HEK293 (cell line): ENCODE measurements around the gene CAB39.
A peak's percentile ranks its signal among the peaks of the same experiment; 100 is the strongest.

Experiments used
- CTCF ChIA-PET: fragments of 350-600 bp; formaldehyde crosslinking; extraction: SDS; loops from one replicate; lab custom pipeline; 2021; ENCODE audit warnings: antibody characterized with exemption; lab: Yijun Ruan, JAX
- POLR2A ChIA-PET: fragments of 300-600 bp; formaldehyde crosslinking; extraction: SDS; loops from one replicate; lab custom pipeline; 2020; ENCODE audit warnings: antibody characterized with exemption, inconsistent platforms; lab: Yijun Ruan, JAX
- H3K27ac ChIP-seq: fragments of 200-500 bp; sonication (Bioruptor generic); 2 replicates; pipeline ENCODE4 v1.5.1; 2014; ENCODE audit warnings: low read depth, low read length, control low read depth, inconsistent platforms; ENCODE audit errors: extremely low read depth
- H3K36me3 ChIP-seq, 2 experiments: fragments of 200-500 bp in 1 of 2; sonication (Bioruptor generic) in 1 of 2; 1 replicate in 1 of 2; 2 replicates in 1 of 2; pipeline ENCODE4 v1.5.1; 2014 to 2017; ENCODE audit warnings: inconsistent platforms in 2 of 2, low read length in 2 of 2; ENCODE audit not compliant: control insufficient read depth in 2 of 2, insufficient read depth in 1 of 2
- H3K4me1 ChIP-seq: fragments of 200-500 bp; sonication (Bioruptor generic); 2 replicates; pipeline ENCODE4 v1.5.1; 2014; ENCODE audit warnings: mild to moderate bottlenecking, low read length, inconsistent platforms; ENCODE audit not compliant: control insufficient read depth, insufficient read depth
- H3K4me3 ChIP-seq: 2 replicates; pipeline ENCODE4 v1.5.1; 2011; ENCODE audit warnings: low read depth, mild to moderate bottlenecking, control low read depth, low read length, moderate library complexity
- H3K9me3 ChIP-seq: fragments of 200-500 bp; sonication (Bioruptor generic); 2 replicates; pipeline ENCODE4 v1.5.1; 2014; ENCODE audit warnings: low read depth, low read length, inconsistent platforms; ENCODE audit not compliant: control insufficient read depth, insufficient read depth
- EGR2 ChIP-seq: fragments of 450-650 bp; formaldehyde crosslinking; IDR thresholded peaks from 2 replicates; pipeline ENCODE4 v1.5.1; 2016; ENCODE audit warnings: low read depth, missing biosample characterization, missing genetic modification characterization
- ELK4 ChIP-seq: IDR thresholded peaks from 2 replicates; pipeline ENCODE4 v1.6.1; 2011; ENCODE audit warnings: mild to moderate bottlenecking, low read depth, low read length, borderline replicate concordance
- IKZF3 ChIP-seq: fragments of 450-650 bp; IDR thresholded peaks from 2 replicates; pipeline ENCODE4 v1.5.0; 2018; ENCODE audit warnings: missing biosample characterization, mild to moderate bottlenecking, missing genetic modification characterization, moderate library complexity
- KLF9 ChIP-seq: fragments of 450-650 bp; formaldehyde crosslinking; IDR thresholded peaks from 2 replicates; pipeline ENCODE4 v1.5.1; 2016; ENCODE audit warnings: missing biosample characterization, missing genetic modification characterization, low read depth
- SALL2 ChIP-seq: fragments of 450-650 bp; formaldehyde crosslinking; IDR thresholded peaks from 2 replicates; pipeline ENCODE4 v1.5.0; 2017; ENCODE audit warnings: missing biosample characterization, mild to moderate bottlenecking, missing genetic modification characterization, borderline replicate concordance
- SCRT2 ChIP-seq: fragments of 450-650 bp; formaldehyde crosslinking; IDR thresholded peaks from 2 replicates; pipeline ENCODE4 v1.5.1; 2016; ENCODE audit warnings: missing biosample characterization, missing genetic modification characterization
- SP7 ChIP-seq: fragments of 450-650 bp; formaldehyde crosslinking; IDR thresholded peaks from 2 replicates; pipeline ENCODE4 v1.5.1; 2016; ENCODE audit warnings: missing biosample characterization, missing genetic modification characterization
- ZBTB17 ChIP-seq: fragments of 450-650 bp; formaldehyde crosslinking; IDR thresholded peaks from 2 replicates; pipeline ENCODE4 v1.5.1; 2016; ENCODE audit warnings: missing biosample characterization, missing genetic modification characterization
- ZBTB20 ChIP-seq: fragments of 450-650 bp; formaldehyde crosslinking; IDR thresholded peaks from 2 replicates; pipeline ENCODE4 v1.5.1; 2016; ENCODE audit warnings: missing biosample characterization, missing genetic modification characterization
- ZBTB8A ChIP-seq: fragments of 450-650 bp; formaldehyde crosslinking; IDR thresholded peaks from 2 replicates; pipeline ENCODE4 v1.5.1; 2016; ENCODE audit warnings: missing biosample characterization, missing genetic modification characterization
- ZFP37 ChIP-seq: fragments of 450-650 bp; formaldehyde crosslinking; IDR thresholded peaks from 2 replicates; pipeline ENCODE4 v1.5.1; 2016; ENCODE audit warnings: missing biosample characterization, missing genetic modification characterization
- ZFP41 ChIP-seq: fragments of 450-650 bp; formaldehyde crosslinking; IDR thresholded peaks from 2 replicates; pipeline ENCODE4 v1.5.1; 2016; ENCODE audit warnings: missing biosample characterization, missing genetic modification characterization, borderline replicate concordance
- ZNF223 ChIP-seq: fragments of 450-650 bp; formaldehyde crosslinking; IDR thresholded peaks from 2 replicates; pipeline ENCODE4 v1.5.1; 2016; ENCODE audit warnings: missing biosample characterization, missing genetic modification characterization
- ZNF239 ChIP-seq: fragments of 450-650 bp; formaldehyde crosslinking; IDR thresholded peaks from 2 replicates; pipeline ENCODE4 v1.5.1; 2016; ENCODE audit warnings: missing biosample characterization, missing genetic modification characterization
- ZNF311 ChIP-seq: fragments of 450-650 bp; formaldehyde crosslinking; IDR thresholded peaks from 2 replicates; pipeline ENCODE4 v1.5.1; 2017; ENCODE audit warnings: missing biosample characterization, missing genetic modification characterization, borderline replicate concordance
- ZNF366 ChIP-seq: fragments of 450-650 bp; formaldehyde crosslinking; conservative IDR thresholded peaks from 2 replicates; pipeline ENCODE4 v1.5.1; 2016; ENCODE audit warnings: missing biosample characterization, missing genetic modification characterization
- ZNF398 ChIP-seq: fragments of 450-650 bp; formaldehyde crosslinking; IDR thresholded peaks from 2 replicates; pipeline ENCODE4 v1.5.1; 2017; ENCODE audit warnings: missing biosample characterization, missing genetic modification characterization
- ZNF416 ChIP-seq: fragments of 450-650 bp; formaldehyde crosslinking; IDR thresholded peaks from 2 replicates; pipeline ENCODE4 v1.5.1; 2016; ENCODE audit warnings: missing biosample characterization, missing genetic modification characterization
- ZNF473 ChIP-seq: fragments of 450-650 bp; formaldehyde crosslinking; IDR thresholded peaks from 2 replicates; pipeline ENCODE4 v1.5.1; 2017; ENCODE audit warnings: missing biosample characterization, missing genetic modification characterization
- ZNF561 ChIP-seq: fragments of 450-650 bp; IDR thresholded peaks from 2 replicates; pipeline ENCODE4 v1.5.1; 2018; ENCODE audit warnings: missing biosample characterization, missing genetic modification characterization, borderline replicate concordance
- ZNF664 ChIP-seq: fragments of 450-650 bp; formaldehyde crosslinking; IDR thresholded peaks from 2 replicates; pipeline ENCODE4 v1.5.1; 2016; ENCODE audit warnings: missing biosample characterization, missing genetic modification characterization
- ZNF704 ChIP-seq: fragments of 450-650 bp; formaldehyde crosslinking; IDR thresholded peaks from 2 replicates; pipeline ENCODE4 v1.5.1; 2016; ENCODE audit warnings: missing biosample characterization, missing genetic modification characterization
- ZNF776 ChIP-seq: fragments of 450-650 bp; formaldehyde crosslinking; IDR thresholded peaks from 2 replicates; pipeline ENCODE4 v1.5.0; 2017; ENCODE audit warnings: missing biosample characterization, missing genetic modification characterization, borderline replicate concordance
- TF ChIP-seq, protein P1 (sequence below): fragments of 450-650 bp; formaldehyde crosslinking; IDR thresholded peaks from 2 replicates; pipeline ENCODE4 v1.5.1; 2016; ENCODE audit warnings: missing biosample characterization, missing genetic modification characterization
- TF ChIP-seq, protein P2 (sequence below): fragments of 450-650 bp; formaldehyde crosslinking; IDR thresholded peaks from 2 replicates; pipeline ENCODE4 v1.5.1; 2016; ENCODE audit warnings: missing biosample characterization, missing genetic modification characterization

Gene CAB39

DNA sequence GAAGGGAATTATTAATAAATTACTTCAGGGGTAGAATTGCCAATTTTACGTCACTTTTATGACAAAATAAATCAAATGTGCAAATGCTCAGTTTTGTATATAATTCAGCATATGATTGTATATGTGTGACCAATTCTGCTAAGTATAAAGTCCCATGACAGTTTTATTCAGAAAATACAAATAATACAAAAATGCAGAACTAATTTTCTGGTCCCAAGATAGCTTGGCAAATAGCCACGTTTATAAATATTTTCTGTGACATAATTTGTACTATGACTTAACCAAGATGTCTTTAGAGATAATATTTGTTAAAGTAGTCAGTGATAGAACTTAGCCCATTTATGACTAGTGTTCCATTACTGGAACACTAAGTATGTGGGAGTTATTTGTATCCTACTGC is 24.2 kb upstream of the CAB39 start (continued):
- TF ChIP-seq ZNF239 (tag by site-specific recombination) (no peak), ZBTB8A (no peak)

DNA sequence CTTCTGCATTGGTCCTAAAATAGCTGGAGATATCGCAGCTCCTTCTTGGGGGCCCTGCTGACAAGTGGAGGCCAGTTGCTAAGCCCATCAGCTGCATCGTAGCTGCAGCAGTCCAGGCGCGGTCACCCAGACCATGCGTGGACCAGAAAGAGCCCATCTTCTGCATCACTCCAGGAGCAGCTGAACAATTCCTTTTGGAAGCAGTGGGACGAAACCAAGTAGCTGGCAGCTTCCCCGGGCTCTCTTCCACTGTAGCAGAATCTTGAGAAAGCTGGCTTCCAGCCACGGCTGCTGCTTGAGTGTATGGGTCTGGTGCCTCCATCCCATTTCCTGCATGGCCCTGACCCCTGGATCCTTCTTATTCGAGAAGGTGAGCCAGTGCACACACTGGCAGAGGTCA is 22.2 kb upstream of the CAB39 start:
- Histone ChIP-seq H3K4me3 (no peak overlapping the region), H3K27ac (no peak overlapping the region), H3K9me3 (no peaks in the 10 kb centered on the region)
- no peak for TF ChIP-seq KLF9
- TF ChIP-seq ZFP41 (tag by site-specific recombination), result no peak
- no peak for TF ChIP-seq ZNF223 (tag by site-specific recombination)
- no peak for TF ChIP-seq ZNF311 (tag by site-specific recombination)
- TF ChIP-seq ZNF473 (tag by site-specific recombination), result no peak
- TF ChIP-seq, protein P1, sequence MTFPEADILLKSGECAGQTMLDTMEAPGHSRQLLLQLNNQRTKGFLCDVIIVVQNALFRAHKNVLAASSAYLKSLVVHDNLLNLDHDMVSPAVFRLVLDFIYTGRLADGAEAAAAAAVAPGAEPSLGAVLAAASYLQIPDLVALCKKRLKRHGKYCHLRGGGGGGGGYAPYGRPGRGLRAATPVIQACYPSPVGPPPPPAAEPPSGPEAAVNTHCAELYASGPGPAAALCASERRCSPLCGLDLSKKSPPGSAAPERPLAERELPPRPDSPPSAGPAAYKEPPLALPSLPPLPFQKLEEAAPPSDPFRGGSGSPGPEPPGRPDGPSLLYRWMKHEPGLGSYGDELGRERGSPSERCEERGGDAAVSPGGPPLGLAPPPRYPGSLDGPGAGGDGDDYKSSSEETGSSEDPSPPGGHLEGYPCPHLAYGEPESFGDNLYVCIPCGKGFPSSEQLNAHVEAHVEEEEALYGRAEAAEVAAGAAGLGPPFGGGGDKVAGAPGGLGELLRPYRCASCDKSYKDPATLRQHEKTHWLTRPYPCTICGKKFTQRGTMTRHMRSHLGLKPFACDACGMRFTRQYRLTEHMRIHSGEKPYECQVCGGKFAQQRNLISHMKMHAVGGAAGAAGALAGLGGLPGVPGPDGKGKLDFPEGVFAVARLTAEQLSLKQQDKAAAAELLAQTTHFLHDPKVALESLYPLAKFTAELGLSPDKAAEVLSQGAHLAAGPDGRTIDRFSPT (tag by site-specific recombination), result no peak
- TF ChIP-seq ZNF776, result no peak
- TF ChIP-seq ELK4, result no peak
- TF ChIP-seq ZNF416 (tag by site-specific recombination), result no peak
- no peak for TF ChIP-seq ZNF664 (tag by site-specific recombination)
- no peak for TF ChIP-seq ZNF704
- TF ChIP-seq, protein P2, sequence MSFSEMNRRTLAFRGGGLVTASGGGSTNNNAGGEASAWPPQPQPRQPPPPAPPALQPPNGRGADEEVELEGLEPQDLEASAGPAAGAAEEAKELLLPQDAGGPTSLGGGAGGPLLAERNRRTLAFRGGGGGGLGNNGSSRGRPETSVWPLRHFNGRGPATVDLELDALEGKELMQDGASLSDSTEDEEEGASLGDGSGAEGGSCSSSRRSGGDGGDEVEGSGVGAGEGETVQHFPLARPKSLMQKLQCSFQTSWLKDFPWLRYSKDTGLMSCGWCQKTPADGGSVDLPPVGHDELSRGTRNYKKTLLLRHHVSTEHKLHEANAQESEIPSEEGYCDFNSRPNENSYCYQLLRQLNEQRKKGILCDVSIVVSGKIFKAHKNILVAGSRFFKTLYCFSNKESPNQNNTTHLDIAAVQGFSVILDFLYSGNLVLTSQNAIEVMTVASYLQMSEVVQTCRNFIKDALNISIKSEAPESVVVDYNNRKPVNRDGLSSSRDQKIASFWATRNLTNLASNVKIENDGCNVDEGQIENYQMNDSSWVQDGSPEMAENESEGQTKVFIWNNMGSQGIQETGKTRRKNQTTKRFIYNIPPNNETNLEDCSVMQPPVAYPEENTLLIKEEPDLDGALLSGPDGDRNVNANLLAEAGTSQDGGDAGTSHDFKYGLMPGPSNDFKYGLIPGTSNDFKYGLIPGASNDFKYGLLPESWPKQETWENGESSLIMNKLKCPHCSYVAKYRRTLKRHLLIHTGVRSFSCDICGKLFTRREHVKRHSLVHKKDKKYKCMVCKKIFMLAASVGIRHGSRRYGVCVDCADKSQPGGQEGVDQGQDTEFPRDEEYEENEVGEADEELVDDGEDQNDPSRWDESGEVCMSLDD (tag by site-specific recombination), result no peak
- TF ChIP-seq, all 188 proteins: peak for 0
- Histone ChIP-seq H3K4me1 (peaks cover 3% of the 10 kb centered on the region; the same call in 1 of the 2 replicates), H3K36me3 (no peaks in the 10 kb centered on the region)
- CTCF ChIA-PET, result interaction anchor here (0.8 kb wide), 1 partner anchor 15 kb away, joined by 3 read pairs; no protein-coding TSS in a partner anchor
- POLR2A ChIA-PET, result interaction anchor here (0.6 kb wide), 1 partner anchor 100 kb away, joined by 4 read pairs; no protein-coding TSS in a partner anchor

- no peaks in the 10 kb centered on the region for H3K36me3 ChIP-seq
- no peak overlapping the region for H3K27ac ChIP-seq
- ChIA-PET POLR2A (no interaction called here), CTCF (no interaction called here)
- no peak overlapping the region for H3K4me3 ChIP-seq
- H3K4me1 ChIP-seq, result no peaks in the 10 kb centered on the region
- no peaks in the 10 kb centered on the region for H3K9me3 ChIP-seq
- TF ChIP-seq EGR2, result peak; percentile 93
- no peak for TF ChIP-seq IKZF3 (tag by site-specific recombination)
- TF ChIP-seq ZNF398, result peak; percentile 80
- TF ChIP-seq ZFP37 (tag by site-specific recombination), result 0 out of 2 replicates have a peak, but pooled peaks have one; percentile 17
- peak; percentile 41; the same call in 1 of the 2 replicates for TF ChIP-seq SP7 (tag by site-specific recombination)
- peak; percentile 71 for TF ChIP-seq ZNF366 (tag by site-specific recombination)
- TF ChIP-seq SALL2, result no peak
- no peak for TF ChIP-seq ZNF561 (tag by site-specific recombination)
- 0 out of 2 replicates have a peak, but pooled peaks have one; percentile 50 for TF ChIP-seq ZBTB17 (tag by site-specific recombination)
- TF ChIP-seq SCRT2 (tag by site-specific recombination), result peak; percentile 95
- TF ChIP-seq ZNF239 (tag by site-specific recombination), result no peak
- 0 out of 2 replicates have a peak, but pooled peaks have one; percentile 20 for TF ChIP-seq ZBTB20 (tag by site-specific recombination)
These were observed 21.5 kb upstream of the CAB39 start for GRCh38 chr2:230691005-230691647.
